GM21786 (cell line): ENCODE results near the gene FSIP2.

Source experiments
- ATAC-seq: cut with Tn5 transposase; IDR thresholded peaks from one replicate; pipeline ENCODE4 v1.9.1; 2021; ENCODE audit not compliant: unreplicated experiment

Gene FSIP2

GRCh38 chr2:185738679-185739472 is at the start of gene FSIP2:
TSS of gene FSIP2 (plus strand) at chr2:185738804. CDS start at chr2:185738895, 91 bp downstream.
- peak; percentile 93 for ATAC-seq

- ATAC-seq, result no peak
Measured at GRCh38 chr2:185689906-185690539, 48.6 kb upstream of the FSIP2 start.

- no peak for ATAC-seq
Measured at GRCh38 chr2:185695711-185696235, 42.8 kb upstream of the FSIP2 start.

GRCh38 chr2:185700883-185701282 is 37.7 kb upstream of the FSIP2 start:
- no peak for ATAC-seq

GRCh38 chr2:185734658-185735057 is 3.9 kb upstream of the FSIP2 start:
- no peak for ATAC-seq

GRCh38 chr2:185736210-185736609 is 2.4 kb upstream of the FSIP2 start:
- ATAC-seq, result no peak

GRCh38 chr2:185745864-185746859 is 7.6 kb downstream of the FSIP2 start:
- no peak for ATAC-seq

- ATAC-seq, result no peak
Measured at GRCh38 chr2:185757356-185757755, 18.8 kb downstream of the FSIP2 start.

- ATAC-seq, result no peak
Measured at GRCh38 chr2:185771396-185771795, 32.8 kb downstream of the FSIP2 start.

- no peak for ATAC-seq
Measured at GRCh38 chr2:185780890-185781289, 42.3 kb downstream of the FSIP2 start.

- ATAC-seq, result no peak
Measured at GRCh38 chr2:185782223-185782769, 43.7 kb downstream of the FSIP2 start.

- no peak for ATAC-seq
Measured at GRCh38 chr2:185785156-185785555, 46.6 kb downstream of the FSIP2 start.

GRCh38 chr2:185785851-185786473 is 47.4 kb downstream of the FSIP2 start:
- ATAC-seq, result peak; percentile 75

- ATAC-seq, result no peak
Measured at GRCh38 chr2:185787227-185788145, 48.9 kb downstream of the FSIP2 start.

- peak; percentile 35 for ATAC-seq
Measured at GRCh38 chr2:185790361-185790760, 51.8 kb downstream of the FSIP2 start.

- no peak for ATAC-seq
Measured at GRCh38 chr2:185793532-185794345, 55.1 kb downstream of the FSIP2 start.

GRCh38 chr2:185796758-185797157 is 58.2 kb downstream of the FSIP2 start:
- no peak for ATAC-seq

GRCh38 chr2:185802926-185803325 is 64.3 kb downstream of the FSIP2 start:
- no peak for ATAC-seq
